Brain microvascular endothelial cell (primary cell): ENCODE measurements around the gene QRFP.
A peak's percentile ranks its signal among the peaks of the same experiment; 100 is the strongest.

Source experiments
- DNase-seq: peaks from one replicate; pipeline ENCODE4 v3.0.0-alpha.2; 2020
- H3K27ac ChIP-seq: fragments of 250-450 bp; sonication (Bioruptor Pico); 2 replicates; pipeline ENCODE4 v1.5.1; 2020; ENCODE audit warnings: mild to moderate bottlenecking, moderate library complexity
- H3K27me3 ChIP-seq: fragments of 250-450 bp; sonication (Bioruptor Pico); replicated peaks from 2 replicates; pipeline ENCODE4 v1.5.1; 2020; ENCODE audit warnings: mild to moderate bottlenecking
- H3K36me3 ChIP-seq: fragments of 250-450 bp; sonication (Bioruptor Pico); replicated peaks from 2 replicates; pipeline ENCODE4 v1.5.1; 2020; ENCODE audit warnings: mild to moderate bottlenecking
- H3K4me3 ChIP-seq: 2 replicates; pipeline ENCODE4 v1.5.1; 2011; ENCODE audit warnings: low read depth, mild to moderate bottlenecking, control low read depth, low read length, moderate library complexity
- in situ Hi-C: cut with HindIII; loops from 2 replicates; pipeline ENCODE4 v1.10.0; 2017; ENCODE audit warnings: low sequenced_read_pairs, low pct_ligation_motif_present
- TF ChIP-seq, protein P1 (sequence below): IDR thresholded peaks from 2 replicates; pipeline ENCODE4 v1.5.1; 2011; ENCODE audit warnings: low read depth, mild to moderate bottlenecking, moderate library complexity, low read length, control low read depth, inconsistent platforms; ENCODE audit errors: missing control alignments

The QRFP gene

DNA sequence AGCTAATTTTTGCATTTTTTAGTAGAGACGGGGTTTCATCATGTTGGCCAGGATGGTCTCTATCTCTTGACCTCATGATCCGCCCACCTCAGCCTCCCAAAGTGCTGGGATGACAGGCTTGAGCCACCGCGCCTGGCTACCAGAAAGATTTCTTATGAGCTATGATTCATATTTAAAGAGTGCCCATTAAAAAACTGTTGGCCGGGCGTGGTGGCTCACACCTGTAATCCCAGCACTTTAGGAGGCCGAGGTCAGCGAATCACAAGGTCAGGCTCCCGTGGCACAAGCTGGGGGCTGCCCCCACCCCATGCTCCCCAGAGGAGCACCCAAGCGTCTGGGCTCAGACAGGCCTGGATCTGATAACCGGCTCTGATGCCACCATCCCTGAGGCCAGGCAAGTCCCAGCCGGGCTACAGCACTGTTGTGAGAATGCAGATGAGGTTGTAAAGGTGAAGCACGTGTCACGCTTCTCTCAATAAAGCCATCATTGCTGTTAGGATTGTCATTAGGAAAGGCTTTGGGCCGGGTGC is 13.9 kb downstream of the QRFP start:
- peaks cover 100% of the 10 kb centered on the region for H3K36me3 ChIP-seq
- H3K4me3 ChIP-seq, result no peak overlapping the region
- H3K27ac ChIP-seq, result peak overlapping the region; percentile 31
- DNase-seq, result no peak
- in situ Hi-C loops, result no loop called here
- TF ChIP-seq, protein P1, sequence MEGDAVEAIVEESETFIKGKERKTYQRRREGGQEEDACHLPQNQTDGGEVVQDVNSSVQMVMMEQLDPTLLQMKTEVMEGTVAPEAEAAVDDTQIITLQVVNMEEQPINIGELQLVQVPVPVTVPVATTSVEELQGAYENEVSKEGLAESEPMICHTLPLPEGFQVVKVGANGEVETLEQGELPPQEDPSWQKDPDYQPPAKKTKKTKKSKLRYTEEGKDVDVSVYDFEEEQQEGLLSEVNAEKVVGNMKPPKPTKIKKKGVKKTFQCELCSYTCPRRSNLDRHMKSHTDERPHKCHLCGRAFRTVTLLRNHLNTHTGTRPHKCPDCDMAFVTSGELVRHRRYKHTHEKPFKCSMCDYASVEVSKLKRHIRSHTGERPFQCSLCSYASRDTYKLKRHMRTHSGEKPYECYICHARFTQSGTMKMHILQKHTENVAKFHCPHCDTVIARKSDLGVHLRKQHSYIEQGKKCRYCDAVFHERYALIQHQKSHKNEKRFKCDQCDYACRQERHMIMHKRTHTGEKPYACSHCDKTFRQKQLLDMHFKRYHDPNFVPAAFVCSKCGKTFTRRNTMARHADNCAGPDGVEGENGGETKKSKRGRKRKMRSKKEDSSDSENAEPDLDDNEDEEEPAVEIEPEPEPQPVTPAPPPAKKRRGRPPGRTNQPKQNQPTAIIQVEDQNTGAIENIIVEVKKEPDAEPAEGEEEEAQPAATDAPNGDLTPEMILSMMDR, result no peak
- H3K27me3 ChIP-seq, result no peaks in the 10 kb centered on the region

- no peak overlapping the region for H3K27ac ChIP-seq
- DNase-seq, result no peak
- in situ Hi-C loops, result no loop called here
- H3K4me3 ChIP-seq, result no peak overlapping the region
- H3K27me3 ChIP-seq, result no peaks in the 10 kb centered on the region
- TF ChIP-seq, protein P1, result no peak
- H3K36me3 ChIP-seq, result peaks cover 99% of the 10 kb centered on the region
Measured at GRCh38 chr9:130881516-130881915, 15.1 kb downstream of the QRFP start.

DNA sequence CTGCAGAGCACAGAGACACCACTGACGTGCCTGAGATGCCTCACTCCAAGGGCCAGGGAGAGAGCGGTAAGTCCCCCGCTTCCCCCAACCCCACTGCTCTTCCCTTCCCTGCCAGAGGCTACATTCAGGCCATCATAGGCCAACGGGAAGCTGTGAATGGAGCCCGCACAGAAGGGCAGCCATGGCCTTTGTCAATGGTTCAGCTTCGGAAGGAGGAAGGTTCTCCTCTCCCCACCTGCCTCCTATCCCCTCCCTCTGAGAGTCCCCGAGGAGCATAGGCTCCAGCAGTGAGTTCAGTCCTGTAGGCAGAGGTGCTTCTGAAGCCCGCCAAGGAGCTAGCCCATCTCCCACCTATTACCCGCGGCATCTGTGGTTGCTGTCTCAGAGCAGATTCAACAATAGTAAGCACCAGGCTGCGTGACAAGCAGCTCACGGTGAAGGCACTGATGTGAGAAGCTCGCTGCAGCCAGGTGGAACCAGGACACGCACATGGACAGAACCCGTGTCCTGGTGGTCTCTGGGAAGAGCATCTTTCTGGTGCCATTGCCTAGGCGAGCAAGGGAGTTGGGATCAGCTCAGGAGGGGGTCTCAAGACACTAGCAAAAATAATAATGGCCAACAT is 15.9 kb downstream of the QRFP start:
- Histone ChIP-seq H3K27ac (no peak overlapping the region), H3K4me3 (no peak overlapping the region), H3K36me3 (peaks cover 98% of the 10 kb centered on the region), H3K27me3 (no peaks in the 10 kb centered on the region)
- DNase-seq, result no peak
- TF ChIP-seq, protein P1, result no peak
- in situ Hi-C loops, result no loop called here

DNA sequence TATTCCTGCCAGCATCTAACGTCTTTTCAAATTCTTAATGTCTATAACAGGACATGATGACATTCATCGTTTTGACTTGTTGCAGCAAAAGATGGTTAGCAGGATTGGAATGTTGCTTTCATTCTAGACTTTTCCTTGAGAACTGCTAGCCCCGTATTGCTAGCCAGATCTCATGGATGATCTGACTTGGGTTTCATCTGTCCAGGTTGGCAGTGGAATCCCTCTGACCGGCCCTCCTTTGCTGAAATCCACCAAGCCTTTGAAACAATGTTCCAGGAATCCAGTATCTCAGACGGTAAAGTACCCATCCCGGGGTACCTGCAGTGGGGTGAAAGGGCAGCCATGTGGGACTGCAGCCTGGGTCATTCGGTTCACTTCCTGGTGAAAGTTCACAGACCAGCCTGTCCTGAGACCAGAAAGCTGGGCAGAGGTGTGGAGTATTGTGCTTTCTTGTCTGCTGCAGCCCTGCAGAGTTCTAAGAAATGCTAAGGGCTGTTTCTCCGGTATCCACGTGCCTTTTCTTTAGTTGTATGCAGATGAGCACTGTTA is 16.7 kb downstream of the QRFP start:
- no peaks in the 10 kb centered on the region for H3K27me3 ChIP-seq
- TF ChIP-seq, protein P1, result no peak
- peak overlapping the region; percentile 43 for H3K27ac ChIP-seq
- H3K4me3 ChIP-seq, result no peak overlapping the region
- in situ Hi-C loops, result no loop called here
- no peak for DNase-seq
- peaks cover 98% of the 10 kb centered on the region for H3K36me3 ChIP-seq

GRCh38 chr9:130878295-130878694 is 18.3 kb downstream of the QRFP start:
- Histone ChIP-seq H3K36me3 (peaks cover 98% of the 10 kb centered on the region), H3K27me3 (no peaks in the 10 kb centered on the region), H3K27ac (no peak overlapping the region), H3K4me3 (no peak overlapping the region)
- TF ChIP-seq, protein P1, result no peak
- DNase-seq, result no peak
- in situ Hi-C loops, result no loop called here
